HEK293 (cell line): ENCODE results near the gene ITPR3.

ENCODE experiments used
- IKZF3 ChIP-seq: fragments of 450-650 bp; IDR thresholded peaks from 2 replicates; pipeline ENCODE4 v1.5.0; 2018; ENCODE audit warnings: missing biosample characterization, mild to moderate bottlenecking, missing genetic modification characterization, moderate library complexity
- KLF10 ChIP-seq: fragments of 450-650 bp; IDR thresholded peaks from 2 replicates; pipeline ENCODE4 v1.5.1; 2018; ENCODE audit warnings: missing biosample characterization, mild to moderate bottlenecking, missing genetic modification characterization
- KLF16 ChIP-seq: fragments of 450-650 bp; formaldehyde crosslinking; IDR thresholded peaks from 2 replicates; pipeline ENCODE4 v1.5.1; 2017; ENCODE audit warnings: missing biosample characterization, missing genetic modification characterization
- OVOL3 ChIP-seq: fragments of 450-650 bp; formaldehyde crosslinking; IDR thresholded peaks from 2 replicates; pipeline ENCODE4 v1.5.1; 2016; ENCODE audit warnings: missing biosample characterization, missing genetic modification characterization
- PRDM1 ChIP-seq: fragments of 450-650 bp; formaldehyde crosslinking; IDR thresholded peaks from 2 replicates; pipeline ENCODE4; 2016; ENCODE audit warnings: missing biosample characterization, missing genetic modification characterization
- SP2 ChIP-seq: fragments of 450-650 bp; formaldehyde crosslinking; IDR thresholded peaks from 2 replicates; pipeline ENCODE4 v1.5.1; 2016; ENCODE audit warnings: missing biosample characterization, missing genetic modification characterization
- SP7 ChIP-seq: fragments of 450-650 bp; formaldehyde crosslinking; IDR thresholded peaks from 2 replicates; pipeline ENCODE4 v1.5.1; 2016; ENCODE audit warnings: missing biosample characterization, missing genetic modification characterization
- ZNF10 ChIP-seq: fragments of 450-650 bp; formaldehyde crosslinking; IDR thresholded peaks from 2 replicates; pipeline ENCODE4 v1.5.1; 2017; ENCODE audit warnings: missing biosample characterization, missing genetic modification characterization
- ZNF140 ChIP-seq: fragments of 450-650 bp; formaldehyde crosslinking; IDR thresholded peaks from 2 replicates; pipeline ENCODE4 v1.5.1; 2016; ENCODE audit warnings: missing biosample characterization, missing genetic modification characterization
- ZNF155 ChIP-seq: fragments of 450-650 bp; formaldehyde crosslinking; IDR thresholded peaks from 2 replicates; pipeline ENCODE4 v1.5.1; 2016; ENCODE audit warnings: missing biosample characterization, missing genetic modification characterization
- ZNF174 ChIP-seq: fragments of 450-650 bp; formaldehyde crosslinking; IDR thresholded peaks from 2 replicates; pipeline ENCODE4 v1.5.0; 2017; ENCODE audit warnings: missing biosample characterization, mild to moderate bottlenecking, missing genetic modification characterization
- ZNF221 ChIP-seq: fragments of 450-650 bp; formaldehyde crosslinking; IDR thresholded peaks from 2 replicates; pipeline ENCODE4 v1.5.1; 2017; ENCODE audit warnings: missing biosample characterization, missing genetic modification characterization, borderline replicate concordance
- ZNF223 ChIP-seq: fragments of 450-650 bp; formaldehyde crosslinking; IDR thresholded peaks from 2 replicates; pipeline ENCODE4 v1.5.1; 2016; ENCODE audit warnings: missing biosample characterization, missing genetic modification characterization
- ZNF335 ChIP-seq: fragments of 450-650 bp; formaldehyde crosslinking; conservative IDR thresholded peaks from 2 replicates; pipeline ENCODE4 v1.5.1; 2016; ENCODE audit warnings: missing biosample characterization, missing genetic modification characterization
- ZNF350 ChIP-seq: fragments of 450-650 bp; formaldehyde crosslinking; IDR thresholded peaks from 2 replicates; pipeline ENCODE4 v1.5.0; 2017; ENCODE audit warnings: missing biosample characterization, mild to moderate bottlenecking, missing genetic modification characterization
- ZNF600 ChIP-seq: fragments of 450-650 bp; formaldehyde crosslinking; IDR thresholded peaks from 2 replicates; pipeline ENCODE4 v1.5.1; 2016; ENCODE audit warnings: missing biosample characterization, missing genetic modification characterization
- ZNF76 ChIP-seq: fragments of 450-650 bp; formaldehyde crosslinking; IDR thresholded peaks from 2 replicates; pipeline ENCODE4; 2016; ENCODE audit warnings: low read depth, missing biosample characterization, missing genetic modification characterization, borderline replicate concordance
- TF ChIP-seq, protein P1 (sequence below): fragments of 450-650 bp; formaldehyde crosslinking; IDR thresholded peaks from 2 replicates; pipeline ENCODE4 v1.5.1; 2016; ENCODE audit warnings: missing biosample characterization, missing genetic modification characterization, borderline replicate concordance
- TF ChIP-seq, protein P2 (sequence below): fragments of 450-650 bp; formaldehyde crosslinking; IDR thresholded peaks from 2 replicates; pipeline ENCODE4 v1.5.1; 2016; ENCODE audit warnings: missing biosample characterization, missing genetic modification characterization
- TF ChIP-seq, protein P3 (sequence below): fragments of 450-650 bp; formaldehyde crosslinking; IDR thresholded peaks from 2 replicates; pipeline ENCODE4 v1.5.1; 2016; ENCODE audit warnings: missing biosample characterization, missing genetic modification characterization, borderline replicate concordance
- TF ChIP-seq, protein P4 (sequence below): fragments of 450-650 bp; formaldehyde crosslinking; IDR thresholded peaks from 2 replicates; pipeline ENCODE4 v1.5.1; 2016; ENCODE audit warnings: missing biosample characterization, missing genetic modification characterization
- TF ChIP-seq, protein P5 (sequence below): fragments of 450-650 bp; formaldehyde crosslinking; IDR thresholded peaks from 2 replicates; pipeline ENCODE4 v1.5.1; 2016; ENCODE audit warnings: missing biosample characterization, missing genetic modification characterization
- TF ChIP-seq, protein P6 (sequence below): fragments of 450-650 bp; formaldehyde crosslinking; IDR thresholded peaks from 2 replicates; pipeline ENCODE4 v1.5.1; 2016; ENCODE audit warnings: missing biosample characterization, missing genetic modification characterization

ITPR3 gene

DNA sequence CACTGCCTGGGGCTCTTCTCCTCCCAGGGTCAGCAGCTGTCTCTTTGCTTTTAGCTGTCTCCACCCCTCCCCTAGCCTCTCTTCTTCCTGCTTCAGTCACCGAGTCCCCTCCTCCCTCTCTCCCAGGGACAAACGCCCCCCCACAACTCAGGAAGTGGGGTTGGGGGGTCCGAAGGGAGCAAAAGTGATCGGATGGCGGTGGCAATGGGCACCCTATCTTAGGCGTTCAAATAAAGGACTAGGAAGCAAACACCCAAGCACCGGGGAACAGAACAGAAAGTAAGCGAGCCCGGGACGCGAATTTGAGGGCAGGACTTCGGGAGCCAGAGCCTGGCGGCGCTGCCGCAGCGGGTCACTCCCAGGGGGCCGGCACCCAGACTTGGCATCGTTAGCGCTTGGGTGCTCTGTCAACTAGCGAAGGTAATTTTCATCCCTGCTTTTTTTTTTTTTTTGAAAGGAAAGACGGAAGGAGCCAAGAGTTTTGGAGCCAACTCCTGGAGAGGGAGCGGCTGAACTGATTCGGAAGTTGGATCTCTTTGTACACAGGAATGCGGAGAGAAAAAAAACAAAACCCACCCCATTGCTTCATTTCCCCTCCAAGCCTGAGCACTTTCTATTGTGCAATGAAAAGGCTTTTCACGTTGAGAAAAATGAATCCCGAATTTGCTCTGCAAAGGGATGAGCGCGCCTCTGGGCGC lies 815 bp upstream of the ITPR3 start (continued):
- TF ChIP-seq ZNF10 (tag by site-specific recombination) (no peak), SP2 (peak; percentile 48), KLF16 (tag by site-specific recombination) (no peak), SP7 (tag by site-specific recombination) (no peak), ZNF174 (tag by site-specific recombination) (no peak), ZNF600 (peak; percentile 71; the same call in 1 of the 2 replicates), PRDM1 (tag by site-specific recombination) (peak; percentile 66), ZNF350 (tag by site-specific recombination) (no peak), ZNF223 (tag by site-specific recombination) (no peak; the same call in 1 of the 2 replicates), ZNF76 (tag by site-specific recombination) (0 out of 2 replicates have a peak, but pooled peaks have one; percentile 27), OVOL3 (tag by site-specific recombination) (no peak), ZNF140 (no peak), IKZF3 (peak; percentile 22; the same call in 1 of the 2 replicates), KLF10 (no peak), ZNF335 (tag by site-specific recombination) (peak; percentile 78), ZNF221 (tag by site-specific recombination) (no peak), ZNF155 (tag by site-specific recombination) (no peak)
- TF ChIP-seq, protein P1, sequence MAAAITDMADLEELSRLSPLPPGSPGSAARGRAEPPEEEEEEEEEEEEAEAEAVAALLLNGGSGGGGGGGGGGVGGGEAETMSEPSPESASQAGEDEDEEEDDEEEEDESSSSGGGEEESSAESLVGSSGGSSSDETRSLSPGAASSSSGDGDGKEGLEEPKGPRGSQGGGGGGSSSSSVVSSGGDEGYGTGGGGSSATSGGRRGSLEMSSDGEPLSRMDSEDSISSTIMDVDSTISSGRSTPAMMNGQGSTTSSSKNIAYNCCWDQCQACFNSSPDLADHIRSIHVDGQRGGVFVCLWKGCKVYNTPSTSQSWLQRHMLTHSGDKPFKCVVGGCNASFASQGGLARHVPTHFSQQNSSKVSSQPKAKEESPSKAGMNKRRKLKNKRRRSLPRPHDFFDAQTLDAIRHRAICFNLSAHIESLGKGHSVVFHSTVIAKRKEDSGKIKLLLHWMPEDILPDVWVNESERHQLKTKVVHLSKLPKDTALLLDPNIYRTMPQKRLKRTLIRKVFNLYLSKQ (tag by site-specific recombination) = no peak
- TF ChIP-seq, protein P2, sequence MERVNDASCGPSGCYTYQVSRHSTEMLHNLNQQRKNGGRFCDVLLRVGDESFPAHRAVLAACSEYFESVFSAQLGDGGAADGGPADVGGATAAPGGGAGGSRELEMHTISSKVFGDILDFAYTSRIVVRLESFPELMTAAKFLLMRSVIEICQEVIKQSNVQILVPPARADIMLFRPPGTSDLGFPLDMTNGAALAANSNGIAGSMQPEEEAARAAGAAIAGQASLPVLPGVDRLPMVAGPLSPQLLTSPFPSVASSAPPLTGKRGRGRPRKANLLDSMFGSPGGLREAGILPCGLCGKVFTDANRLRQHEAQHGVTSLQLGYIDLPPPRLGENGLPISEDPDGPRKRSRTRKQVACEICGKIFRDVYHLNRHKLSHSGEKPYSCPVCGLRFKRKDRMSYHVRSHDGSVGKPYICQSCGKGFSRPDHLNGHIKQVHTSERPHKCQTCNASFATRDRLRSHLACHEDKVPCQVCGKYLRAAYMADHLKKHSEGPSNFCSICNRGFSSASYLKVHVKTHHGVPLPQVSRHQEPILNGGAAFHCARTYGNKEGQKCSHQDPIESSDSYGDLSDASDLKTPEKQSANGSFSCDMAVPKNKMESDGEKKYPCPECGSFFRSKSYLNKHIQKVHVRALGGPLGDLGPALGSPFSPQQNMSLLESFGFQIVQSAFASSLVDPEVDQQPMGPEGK (tag by site-specific recombination) = peak; percentile 87
- TF ChIP-seq, protein P3, sequence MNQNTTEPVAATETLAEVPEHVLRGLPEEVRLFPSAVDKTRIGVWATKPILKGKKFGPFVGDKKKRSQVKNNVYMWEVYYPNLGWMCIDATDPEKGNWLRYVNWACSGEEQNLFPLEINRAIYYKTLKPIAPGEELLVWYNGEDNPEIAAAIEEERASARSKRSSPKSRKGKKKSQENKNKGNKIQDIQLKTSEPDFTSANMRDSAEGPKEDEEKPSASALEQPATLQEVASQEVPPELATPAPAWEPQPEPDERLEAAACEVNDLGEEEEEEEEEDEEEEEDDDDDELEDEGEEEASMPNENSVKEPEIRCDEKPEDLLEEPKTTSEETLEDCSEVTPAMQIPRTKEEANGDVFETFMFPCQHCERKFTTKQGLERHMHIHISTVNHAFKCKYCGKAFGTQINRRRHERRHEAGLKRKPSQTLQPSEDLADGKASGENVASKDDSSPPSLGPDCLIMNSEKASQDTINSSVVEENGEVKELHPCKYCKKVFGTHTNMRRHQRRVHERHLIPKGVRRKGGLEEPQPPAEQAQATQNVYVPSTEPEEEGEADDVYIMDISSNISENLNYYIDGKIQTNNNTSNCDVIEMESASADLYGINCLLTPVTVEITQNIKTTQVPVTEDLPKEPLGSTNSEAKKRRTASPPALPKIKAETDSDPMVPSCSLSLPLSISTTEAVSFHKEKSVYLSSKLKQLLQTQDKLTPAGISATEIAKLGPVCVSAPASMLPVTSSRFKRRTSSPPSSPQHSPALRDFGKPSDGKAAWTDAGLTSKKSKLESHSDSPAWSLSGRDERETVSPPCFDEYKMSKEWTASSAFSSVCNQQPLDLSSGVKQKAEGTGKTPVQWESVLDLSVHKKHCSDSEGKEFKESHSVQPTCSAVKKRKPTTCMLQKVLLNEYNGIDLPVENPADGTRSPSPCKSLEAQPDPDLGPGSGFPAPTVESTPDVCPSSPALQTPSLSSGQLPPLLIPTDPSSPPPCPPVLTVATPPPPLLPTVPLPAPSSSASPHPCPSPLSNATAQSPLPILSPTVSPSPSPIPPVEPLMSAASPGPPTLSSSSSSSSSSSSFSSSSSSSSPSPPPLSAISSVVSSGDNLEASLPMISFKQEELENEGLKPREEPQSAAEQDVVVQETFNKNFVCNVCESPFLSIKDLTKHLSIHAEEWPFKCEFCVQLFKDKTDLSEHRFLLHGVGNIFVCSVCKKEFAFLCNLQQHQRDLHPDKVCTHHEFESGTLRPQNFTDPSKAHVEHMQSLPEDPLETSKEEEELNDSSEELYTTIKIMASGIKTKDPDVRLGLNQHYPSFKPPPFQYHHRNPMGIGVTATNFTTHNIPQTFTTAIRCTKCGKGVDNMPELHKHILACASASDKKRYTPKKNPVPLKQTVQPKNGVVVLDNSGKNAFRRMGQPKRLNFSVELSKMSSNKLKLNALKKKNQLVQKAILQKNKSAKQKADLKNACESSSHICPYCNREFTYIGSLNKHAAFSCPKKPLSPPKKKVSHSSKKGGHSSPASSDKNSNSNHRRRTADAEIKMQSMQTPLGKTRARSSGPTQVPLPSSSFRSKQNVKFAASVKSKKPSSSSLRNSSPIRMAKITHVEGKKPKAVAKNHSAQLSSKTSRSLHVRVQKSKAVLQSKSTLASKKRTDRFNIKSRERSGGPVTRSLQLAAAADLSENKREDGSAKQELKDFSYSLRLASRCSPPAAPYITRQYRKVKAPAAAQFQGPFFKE (tag by site-specific recombination) = no peak
- TF ChIP-seq, protein P4, sequence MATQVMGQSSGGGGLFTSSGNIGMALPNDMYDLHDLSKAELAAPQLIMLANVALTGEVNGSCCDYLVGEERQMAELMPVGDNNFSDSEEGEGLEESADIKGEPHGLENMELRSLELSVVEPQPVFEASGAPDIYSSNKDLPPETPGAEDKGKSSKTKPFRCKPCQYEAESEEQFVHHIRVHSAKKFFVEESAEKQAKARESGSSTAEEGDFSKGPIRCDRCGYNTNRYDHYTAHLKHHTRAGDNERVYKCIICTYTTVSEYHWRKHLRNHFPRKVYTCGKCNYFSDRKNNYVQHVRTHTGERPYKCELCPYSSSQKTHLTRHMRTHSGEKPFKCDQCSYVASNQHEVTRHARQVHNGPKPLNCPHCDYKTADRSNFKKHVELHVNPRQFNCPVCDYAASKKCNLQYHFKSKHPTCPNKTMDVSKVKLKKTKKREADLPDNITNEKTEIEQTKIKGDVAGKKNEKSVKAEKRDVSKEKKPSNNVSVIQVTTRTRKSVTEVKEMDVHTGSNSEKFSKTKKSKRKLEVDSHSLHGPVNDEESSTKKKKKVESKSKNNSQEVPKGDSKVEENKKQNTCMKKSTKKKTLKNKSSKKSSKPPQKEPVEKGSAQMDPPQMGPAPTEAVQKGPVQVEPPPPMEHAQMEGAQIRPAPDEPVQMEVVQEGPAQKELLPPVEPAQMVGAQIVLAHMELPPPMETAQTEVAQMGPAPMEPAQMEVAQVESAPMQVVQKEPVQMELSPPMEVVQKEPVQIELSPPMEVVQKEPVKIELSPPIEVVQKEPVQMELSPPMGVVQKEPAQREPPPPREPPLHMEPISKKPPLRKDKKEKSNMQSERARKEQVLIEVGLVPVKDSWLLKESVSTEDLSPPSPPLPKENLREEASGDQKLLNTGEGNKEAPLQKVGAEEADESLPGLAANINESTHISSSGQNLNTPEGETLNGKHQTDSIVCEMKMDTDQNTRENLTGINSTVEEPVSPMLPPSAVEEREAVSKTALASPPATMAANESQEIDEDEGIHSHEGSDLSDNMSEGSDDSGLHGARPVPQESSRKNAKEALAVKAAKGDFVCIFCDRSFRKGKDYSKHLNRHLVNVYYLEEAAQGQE (tag by site-specific recombination) = no peak
- TF ChIP-seq, protein P5, sequence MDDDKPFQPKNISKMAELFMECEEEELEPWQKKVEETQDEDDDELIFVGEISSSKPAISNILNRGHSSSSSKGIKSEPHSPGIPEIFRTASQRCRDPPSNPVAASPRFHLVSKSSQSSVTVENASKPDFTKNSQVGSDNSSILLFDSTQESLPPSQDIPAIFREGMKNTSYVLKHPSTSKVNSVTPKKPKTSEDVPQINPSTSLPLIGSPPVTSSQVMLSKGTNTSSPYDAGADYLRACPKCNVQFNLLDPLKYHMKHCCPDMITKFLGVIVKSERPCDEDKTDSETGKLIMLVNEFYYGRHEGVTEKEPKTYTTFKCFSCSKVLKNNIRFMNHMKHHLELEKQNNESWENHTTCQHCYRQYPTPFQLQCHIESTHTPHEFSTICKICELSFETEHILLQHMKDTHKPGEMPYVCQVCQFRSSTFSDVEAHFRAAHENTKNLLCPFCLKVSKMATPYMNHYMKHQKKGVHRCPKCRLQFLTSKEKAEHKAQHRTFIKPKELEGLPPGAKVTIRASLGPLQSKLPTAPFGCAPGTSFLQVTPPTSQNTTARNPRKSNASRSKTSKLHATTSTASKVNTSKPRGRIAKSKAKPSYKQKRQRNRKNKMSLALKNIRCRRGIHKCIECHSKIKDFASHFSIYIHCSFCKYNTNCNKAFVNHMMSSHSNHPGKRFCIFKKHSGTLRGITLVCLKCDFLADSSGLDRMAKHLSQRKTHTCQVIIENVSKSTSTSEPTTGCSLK (tag by site-specific recombination) = no peak
- TF ChIP-seq, protein P6, sequence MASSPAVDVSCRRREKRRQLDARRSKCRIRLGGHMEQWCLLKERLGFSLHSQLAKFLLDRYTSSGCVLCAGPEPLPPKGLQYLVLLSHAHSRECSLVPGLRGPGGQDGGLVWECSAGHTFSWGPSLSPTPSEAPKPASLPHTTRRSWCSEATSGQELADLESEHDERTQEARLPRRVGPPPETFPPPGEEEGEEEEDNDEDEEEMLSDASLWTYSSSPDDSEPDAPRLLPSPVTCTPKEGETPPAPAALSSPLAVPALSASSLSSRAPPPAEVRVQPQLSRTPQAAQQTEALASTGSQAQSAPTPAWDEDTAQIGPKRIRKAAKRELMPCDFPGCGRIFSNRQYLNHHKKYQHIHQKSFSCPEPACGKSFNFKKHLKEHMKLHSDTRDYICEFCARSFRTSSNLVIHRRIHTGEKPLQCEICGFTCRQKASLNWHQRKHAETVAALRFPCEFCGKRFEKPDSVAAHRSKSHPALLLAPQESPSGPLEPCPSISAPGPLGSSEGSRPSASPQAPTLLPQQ (tag by site-specific recombination) = no peak
